ENCODE data around the gene ENTPD2. TPM values are rescaled to one million over a fixed set of nuclear protein-coding genes. Genes with fewer than 3 reads are reported as not detected.

The ENTPD2 gene
- total and polyA plus RNA-seq, 2 experiments from 2014 or later = 1.8 to 1.9 TPM

DNA sequence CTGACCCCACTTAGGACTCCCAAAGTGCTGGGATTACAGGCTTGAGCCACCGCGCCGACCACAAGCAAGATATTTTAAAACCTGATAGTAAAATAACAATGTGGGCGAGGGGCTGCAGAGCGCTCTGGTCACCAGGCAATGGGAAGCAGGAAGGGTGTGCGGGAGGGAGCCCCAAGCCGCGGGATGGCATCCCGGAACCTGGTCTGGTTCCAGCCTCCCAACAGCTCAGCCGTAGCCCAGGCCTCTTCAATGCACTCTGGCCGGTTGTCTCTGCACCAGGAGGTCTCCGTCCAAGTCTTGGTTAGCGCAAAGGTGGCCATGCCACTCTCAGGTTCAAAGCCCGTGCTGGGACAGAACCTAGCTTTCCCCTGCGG, 22.8 kb upstream of the ENTPD2 start:
- Mint-ChIP-seq H3K9me3 (no peaks in the 10 kb centered on the region), H3K4me1 (peaks cover 13% of the 10 kb centered on the region), H3K36me3 (ENCODE audit: low read depth) (no peaks in the 10 kb centered on the region), H3K27ac (no peak overlapping the region), H3K4me3 (peak overlapping the region; percentile 57), H3K27me3 (ENCODE audit: insufficient read depth, low read depth, poor library complexity) (peaks cover 46% of the 10 kb centered on the region)
- Histone ChIP-seq H3K4me1 (ENCODE audit: insufficient read depth) (peaks cover 24% of the 10 kb centered on the region), H2AFZ (peak overlapping the region; percentile 76; the same call in 1 of the 2 replicates), H4K20me1 (replicated peaks; ENCODE audit: insufficient read depth) (0 out of 2 replicates have a peak, but pooled peaks cover 6% of the 10 kb centered on the region), H3K36me3 (ENCODE audit: insufficient read depth) (no peaks in the 10 kb centered on the region), H3K27me3 (ENCODE audit: insufficient read depth) (peaks cover 40% of the 10 kb centered on the region), H3K4me2 (peak overlapping the region; percentile 88), H3K9me2 (ENCODE audit: insufficient read depth) (no peaks in the 10 kb centered on the region), H3K27ac (ENCODE audit: low read depth) (no peak overlapping the region), H3K79me2 (replicated peaks; ENCODE audit: insufficient read depth) (no peaks in the 10 kb centered on the region), H3K4me3 (peak overlapping the region; percentile 64), H3F3A (replicated peaks; ENCODE audit: low read depth) (peaks cover 27% of the 10 kb centered on the region)
- TF ChIP-seq CREB1 (CRISPR knock-in tag; IDR thresholded peaks at IDR 0.05; ENCODE audit: low read depth) (no peak), EZH2phosphoT487 (IDR thresholded peaks at IDR 0.05; ENCODE audit: unreplicated experiment) (no peak), POLR2AphosphoS5 (IDR thresholded peaks at IDR 0.05; ENCODE audit: low read depth) (no peak), ZNF114 (CRISPR knock-in tag; IDR thresholded peaks at IDR 0.05) (no peak), ZNF331 (CRISPR knock-in tag; IDR thresholded peaks at IDR 0.05; ENCODE audit: low read depth) (no peak), NANOG (IDR thresholded peaks at IDR 0.05; ENCODE audit: borderline replicate concordance) (no peak), EZH2 (IDR thresholded peaks at IDR 0.05; ENCODE audit: low read depth, unreplicated experiment) (no peak), STAT1 (IDR thresholded peaks at IDR 0.05; ENCODE audit: unreplicated experiment) (no peak), JUNB (IDR thresholded peaks at IDR 0.05; ENCODE audit: unreplicated experiment) (no peak)
- TF ChIP-seq, protein P1, sequence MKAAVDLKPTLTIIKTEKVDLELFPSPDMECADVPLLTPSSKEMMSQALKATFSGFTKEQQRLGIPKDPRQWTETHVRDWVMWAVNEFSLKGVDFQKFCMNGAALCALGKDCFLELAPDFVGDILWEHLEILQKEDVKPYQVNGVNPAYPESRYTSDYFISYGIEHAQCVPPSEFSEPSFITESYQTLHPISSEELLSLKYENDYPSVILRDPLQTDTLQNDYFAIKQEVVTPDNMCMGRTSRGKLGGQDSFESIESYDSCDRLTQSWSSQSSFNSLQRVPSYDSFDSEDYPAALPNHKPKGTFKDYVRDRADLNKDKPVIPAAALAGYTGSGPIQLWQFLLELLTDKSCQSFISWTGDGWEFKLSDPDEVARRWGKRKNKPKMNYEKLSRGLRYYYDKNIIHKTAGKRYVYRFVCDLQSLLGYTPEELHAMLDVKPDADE (IDR thresholded peaks at IDR 0.05) = no peak
- TF ChIP-seq, protein P2, sequence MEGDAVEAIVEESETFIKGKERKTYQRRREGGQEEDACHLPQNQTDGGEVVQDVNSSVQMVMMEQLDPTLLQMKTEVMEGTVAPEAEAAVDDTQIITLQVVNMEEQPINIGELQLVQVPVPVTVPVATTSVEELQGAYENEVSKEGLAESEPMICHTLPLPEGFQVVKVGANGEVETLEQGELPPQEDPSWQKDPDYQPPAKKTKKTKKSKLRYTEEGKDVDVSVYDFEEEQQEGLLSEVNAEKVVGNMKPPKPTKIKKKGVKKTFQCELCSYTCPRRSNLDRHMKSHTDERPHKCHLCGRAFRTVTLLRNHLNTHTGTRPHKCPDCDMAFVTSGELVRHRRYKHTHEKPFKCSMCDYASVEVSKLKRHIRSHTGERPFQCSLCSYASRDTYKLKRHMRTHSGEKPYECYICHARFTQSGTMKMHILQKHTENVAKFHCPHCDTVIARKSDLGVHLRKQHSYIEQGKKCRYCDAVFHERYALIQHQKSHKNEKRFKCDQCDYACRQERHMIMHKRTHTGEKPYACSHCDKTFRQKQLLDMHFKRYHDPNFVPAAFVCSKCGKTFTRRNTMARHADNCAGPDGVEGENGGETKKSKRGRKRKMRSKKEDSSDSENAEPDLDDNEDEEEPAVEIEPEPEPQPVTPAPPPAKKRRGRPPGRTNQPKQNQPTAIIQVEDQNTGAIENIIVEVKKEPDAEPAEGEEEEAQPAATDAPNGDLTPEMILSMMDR (conservative IDR thresholded peaks at IDR 0.05; ENCODE audit: low read depth in 2 of 2) = no peak
- TF ChIP-seq, protein P3, sequence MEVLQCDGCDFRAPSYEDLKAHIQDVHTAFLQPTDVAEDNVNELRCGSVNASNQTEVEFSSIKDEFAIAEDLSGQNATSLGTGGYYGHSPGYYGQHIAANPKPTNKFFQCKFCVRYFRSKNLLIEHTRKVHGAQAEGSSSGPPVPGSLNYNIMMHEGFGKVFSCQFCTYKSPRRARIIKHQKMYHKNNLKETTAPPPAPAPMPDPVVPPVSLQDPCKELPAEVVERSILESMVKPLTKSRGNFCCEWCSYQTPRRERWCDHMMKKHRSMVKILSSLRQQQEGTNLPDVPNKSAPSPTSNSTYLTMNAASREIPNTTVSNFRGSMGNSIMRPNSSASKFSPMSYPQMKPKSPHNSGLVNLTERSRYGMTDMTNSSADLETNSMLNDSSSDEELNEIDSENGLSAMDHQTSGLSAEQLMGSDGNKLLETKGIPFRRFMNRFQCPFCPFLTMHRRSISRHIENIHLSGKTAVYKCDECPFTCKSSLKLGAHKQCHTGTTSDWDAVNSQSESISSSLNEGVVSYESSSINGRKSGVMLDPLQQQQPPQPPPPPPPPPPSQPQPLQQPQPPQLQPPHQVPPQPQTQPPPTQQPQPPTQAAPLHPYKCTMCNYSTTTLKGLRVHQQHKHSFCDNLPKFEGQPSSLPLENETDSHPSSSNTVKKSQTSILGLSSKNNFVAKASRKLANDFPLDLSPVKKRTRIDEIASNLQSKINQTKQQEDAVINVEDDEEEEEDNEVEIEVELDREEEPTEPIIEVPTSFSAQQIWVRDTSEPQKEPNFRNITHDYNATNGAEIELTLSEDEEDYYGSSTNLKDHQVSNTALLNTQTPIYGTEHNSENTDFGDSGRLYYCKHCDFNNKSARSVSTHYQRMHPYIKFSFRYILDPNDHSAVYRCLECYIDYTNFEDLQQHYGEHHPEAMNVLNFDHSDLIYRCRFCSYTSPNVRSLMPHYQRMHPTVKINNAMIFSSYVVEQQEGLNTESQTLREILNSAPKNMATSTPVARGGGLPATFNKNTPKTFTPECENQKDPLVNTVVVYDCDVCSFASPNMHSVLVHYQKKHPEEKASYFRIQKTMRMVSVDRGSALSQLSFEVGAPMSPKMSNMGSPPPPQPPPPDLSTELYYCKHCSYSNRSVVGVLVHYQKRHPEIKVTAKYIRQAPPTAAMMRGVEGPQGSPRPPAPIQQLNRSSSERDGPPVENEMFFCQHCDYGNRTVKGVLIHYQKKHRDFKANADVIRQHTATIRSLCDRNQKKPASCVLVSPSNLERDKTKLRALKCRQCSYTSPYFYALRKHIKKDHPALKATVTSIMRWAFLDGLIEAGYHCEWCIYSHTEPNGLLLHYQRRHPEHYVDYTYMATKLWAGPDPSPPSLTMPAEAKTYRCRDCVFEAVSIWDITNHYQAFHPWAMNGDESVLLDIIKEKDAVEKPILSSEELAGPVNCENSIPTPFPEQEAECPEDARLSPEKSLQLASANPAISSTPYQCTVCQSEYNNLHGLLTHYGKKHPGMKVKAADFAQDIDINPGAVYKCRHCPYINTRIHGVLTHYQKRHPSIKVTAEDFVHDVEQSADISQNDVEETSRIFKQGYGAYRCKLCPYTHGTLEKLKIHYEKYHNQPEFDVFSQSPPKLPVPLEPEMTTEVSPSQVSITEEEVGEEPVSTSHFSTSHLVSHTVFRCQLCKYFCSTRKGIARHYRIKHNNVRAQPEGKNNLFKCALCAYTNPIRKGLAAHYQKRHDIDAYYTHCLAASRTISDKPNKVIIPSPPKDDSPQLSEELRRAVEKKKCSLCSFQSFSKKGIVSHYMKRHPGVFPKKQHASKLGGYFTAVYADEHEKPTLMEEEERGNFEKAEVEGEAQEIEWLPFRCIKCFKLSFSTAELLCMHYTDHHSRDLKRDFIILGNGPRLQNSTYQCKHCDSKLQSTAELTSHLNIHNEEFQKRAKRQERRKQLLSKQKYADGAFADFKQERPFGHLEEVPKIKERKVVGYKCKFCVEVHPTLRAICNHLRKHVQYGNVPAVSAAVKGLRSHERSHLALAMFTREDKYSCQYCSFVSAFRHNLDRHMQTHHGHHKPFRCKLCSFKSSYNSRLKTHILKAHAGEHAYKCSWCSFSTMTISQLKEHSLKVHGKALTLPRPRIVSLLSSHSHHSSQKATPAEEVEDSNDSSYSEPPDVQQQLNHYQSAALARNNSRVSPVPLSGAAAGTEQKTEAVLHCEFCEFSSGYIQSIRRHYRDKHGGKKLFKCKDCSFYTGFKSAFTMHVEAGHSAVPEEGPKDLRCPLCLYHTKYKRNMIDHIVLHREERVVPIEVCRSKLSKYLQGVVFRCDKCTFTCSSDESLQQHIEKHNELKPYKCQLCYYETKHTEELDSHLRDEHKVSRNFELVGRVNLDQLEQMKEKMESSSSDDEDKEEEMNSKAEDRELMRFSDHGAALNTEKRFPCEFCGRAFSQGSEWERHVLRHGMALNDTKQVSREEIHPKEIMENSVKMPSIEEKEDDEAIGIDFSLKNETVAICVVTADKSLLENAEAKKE (CRISPR knock-in tag; IDR thresholded peaks at IDR 0.05) = no peak
- TF ChIP-seq, protein P4, sequence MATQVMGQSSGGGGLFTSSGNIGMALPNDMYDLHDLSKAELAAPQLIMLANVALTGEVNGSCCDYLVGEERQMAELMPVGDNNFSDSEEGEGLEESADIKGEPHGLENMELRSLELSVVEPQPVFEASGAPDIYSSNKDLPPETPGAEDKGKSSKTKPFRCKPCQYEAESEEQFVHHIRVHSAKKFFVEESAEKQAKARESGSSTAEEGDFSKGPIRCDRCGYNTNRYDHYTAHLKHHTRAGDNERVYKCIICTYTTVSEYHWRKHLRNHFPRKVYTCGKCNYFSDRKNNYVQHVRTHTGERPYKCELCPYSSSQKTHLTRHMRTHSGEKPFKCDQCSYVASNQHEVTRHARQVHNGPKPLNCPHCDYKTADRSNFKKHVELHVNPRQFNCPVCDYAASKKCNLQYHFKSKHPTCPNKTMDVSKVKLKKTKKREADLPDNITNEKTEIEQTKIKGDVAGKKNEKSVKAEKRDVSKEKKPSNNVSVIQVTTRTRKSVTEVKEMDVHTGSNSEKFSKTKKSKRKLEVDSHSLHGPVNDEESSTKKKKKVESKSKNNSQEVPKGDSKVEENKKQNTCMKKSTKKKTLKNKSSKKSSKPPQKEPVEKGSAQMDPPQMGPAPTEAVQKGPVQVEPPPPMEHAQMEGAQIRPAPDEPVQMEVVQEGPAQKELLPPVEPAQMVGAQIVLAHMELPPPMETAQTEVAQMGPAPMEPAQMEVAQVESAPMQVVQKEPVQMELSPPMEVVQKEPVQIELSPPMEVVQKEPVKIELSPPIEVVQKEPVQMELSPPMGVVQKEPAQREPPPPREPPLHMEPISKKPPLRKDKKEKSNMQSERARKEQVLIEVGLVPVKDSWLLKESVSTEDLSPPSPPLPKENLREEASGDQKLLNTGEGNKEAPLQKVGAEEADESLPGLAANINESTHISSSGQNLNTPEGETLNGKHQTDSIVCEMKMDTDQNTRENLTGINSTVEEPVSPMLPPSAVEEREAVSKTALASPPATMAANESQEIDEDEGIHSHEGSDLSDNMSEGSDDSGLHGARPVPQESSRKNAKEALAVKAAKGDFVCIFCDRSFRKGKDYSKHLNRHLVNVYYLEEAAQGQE (IDR thresholded peaks at IDR 0.05; ENCODE audit: unreplicated experiment) = no peak
- ATAC-seq (peak; percentile 9), DNase-seq (ENCODE audit: low spot score) (peak; percentile 53)
